Stimulated activated CD8-positive, alpha-beta memory T cell treated with anti-CD3 and anti-CD28 coated beads, Interleukin-4, amount 100 ng/mL, for 1 hour (primary cell): ENCODE measurements around the gene GFPT2.
"Not testable (repeated sequence)": the region's sequence is repeated elsewhere in the genome, so short reads cannot be mapped to it uniquely, and the experiment has no call there.

Source experiments
- DNase-seq, 2 donors: peaks; one replicate each; pipeline ENCODE4 v3.0.0-alpha.2; 2020; ENCODE audit warnings: low read depth in 2 of 2, low spot score in 1 of 2

Gene GFPT2

GRCh38 chr5:180311216-180311615 is 41.9 kb downstream of the GFPT2 start:
- no peak for DNase-seq

GRCh38 chr5:180306796-180307195 is 46.3 kb downstream of the GFPT2 start:
- no peak for DNase-seq

GRCh38 chr5:180305481-180305880 is 47.7 kb downstream of the GFPT2 start:
- no peak for DNase-seq

DNA sequence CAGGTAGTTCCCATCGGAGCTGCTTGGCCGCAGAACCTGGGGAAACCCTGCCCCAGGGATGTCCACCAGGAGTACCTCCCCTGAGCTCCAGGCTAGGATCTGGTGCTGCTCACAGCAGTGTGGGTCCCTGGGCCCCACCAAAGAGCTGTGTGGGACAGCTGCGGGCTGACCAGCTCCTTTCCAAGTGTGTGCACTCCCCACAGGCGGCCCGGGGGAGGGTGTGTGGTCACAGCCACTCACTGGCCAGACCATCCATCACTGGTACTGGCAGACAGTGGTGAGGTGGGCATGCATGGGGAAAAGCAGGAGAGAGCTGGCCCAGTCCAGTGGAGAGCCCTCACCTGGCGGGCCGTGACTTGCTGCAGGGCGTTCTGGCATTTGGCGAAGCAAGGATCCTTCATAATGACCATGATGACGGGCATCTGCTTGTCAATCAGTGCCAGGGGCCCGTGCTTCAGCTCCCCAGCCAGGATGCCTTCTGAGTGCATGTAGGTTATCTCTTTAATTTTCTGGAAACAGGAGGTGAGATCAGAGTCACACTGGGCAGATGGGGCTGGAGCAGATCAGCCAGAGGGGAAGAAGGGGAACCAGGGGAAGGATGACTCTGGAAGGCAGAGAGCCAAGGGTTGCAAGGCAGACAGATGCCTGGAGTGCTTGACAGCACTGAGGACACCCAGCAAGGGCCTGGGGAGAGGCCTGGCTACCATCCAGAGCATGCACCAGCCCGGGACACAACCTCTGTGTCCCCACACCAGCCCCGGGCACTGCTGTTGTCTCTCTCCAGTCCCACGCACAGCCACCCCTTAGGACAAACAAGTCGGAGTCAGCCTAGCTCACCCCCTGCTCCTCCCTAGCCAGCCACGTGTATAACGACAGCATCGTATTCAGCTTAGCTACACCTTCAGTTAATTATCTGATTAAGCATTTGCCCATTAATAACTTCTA is 48.4 kb downstream of the GFPT2 start:
- no peak for DNase-seq

- no peak for DNase-seq
Measured at GRCh38 chr5:180304016-180304292, 49.2 kb downstream of the GFPT2 start.

DNA sequence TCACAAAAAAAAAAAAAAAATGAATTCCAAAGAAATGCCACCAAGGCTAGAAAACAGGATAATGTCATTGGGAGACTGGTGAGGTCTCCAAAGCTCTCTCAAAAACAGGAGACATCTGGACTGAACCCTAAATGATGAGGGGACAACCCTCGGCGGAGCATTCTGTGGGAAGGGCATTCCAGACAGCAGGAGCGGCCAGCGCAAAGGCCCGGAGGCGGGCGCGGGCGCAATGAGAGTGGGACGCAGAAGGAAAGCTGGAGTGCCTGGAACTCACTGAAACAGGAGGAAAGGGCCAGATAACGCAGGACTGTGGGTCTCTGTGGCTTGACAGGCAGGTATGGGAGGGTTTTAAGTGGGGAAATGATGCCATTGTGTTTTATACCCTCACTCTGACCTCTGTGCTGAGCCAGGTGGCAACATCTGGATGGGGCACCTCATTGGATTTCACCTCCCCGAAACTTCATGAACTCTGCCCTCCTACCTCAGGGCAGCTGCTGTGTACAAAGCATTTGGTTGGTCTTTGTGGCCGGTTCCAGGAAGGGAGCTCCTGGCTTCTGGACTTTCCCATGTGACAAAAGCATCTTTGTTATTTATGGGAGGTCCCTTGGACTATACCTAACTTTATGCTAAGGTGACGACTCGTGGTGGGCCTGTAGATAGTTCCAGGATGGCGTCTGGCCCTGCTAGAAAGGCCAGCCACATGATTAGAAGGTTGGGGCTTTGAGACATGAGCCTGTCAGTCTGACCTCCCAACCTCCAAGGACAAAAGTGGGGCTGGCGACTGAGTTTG is 49.7 kb downstream of the GFPT2 start:
- DNase-seq, result no peak

DNA sequence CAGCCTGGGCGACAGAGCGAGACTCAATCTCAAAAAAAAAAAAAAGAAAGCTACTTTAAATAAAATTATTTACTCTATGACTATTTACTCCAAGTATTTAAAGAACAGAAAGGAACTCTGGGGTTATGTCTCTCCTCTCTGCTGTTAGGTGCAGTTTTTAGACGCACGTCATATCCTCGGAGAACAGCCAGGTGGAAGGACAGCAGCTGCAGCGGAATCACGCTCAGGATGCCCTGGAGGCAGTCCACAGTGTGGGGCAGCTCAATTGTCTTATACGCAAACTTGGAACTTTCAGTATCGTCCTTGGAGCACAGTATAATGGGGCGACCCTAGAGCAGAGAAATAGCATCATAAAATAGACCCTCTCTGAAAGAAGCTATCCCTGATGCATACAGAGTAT is 50.9 kb downstream of the GFPT2 start:
- DNase-seq, result no peak

- DNase-seq, result no peak
Measured at GRCh38 chr5:180301253-180301652, 51.9 kb downstream of the GFPT2 start.

DNA sequence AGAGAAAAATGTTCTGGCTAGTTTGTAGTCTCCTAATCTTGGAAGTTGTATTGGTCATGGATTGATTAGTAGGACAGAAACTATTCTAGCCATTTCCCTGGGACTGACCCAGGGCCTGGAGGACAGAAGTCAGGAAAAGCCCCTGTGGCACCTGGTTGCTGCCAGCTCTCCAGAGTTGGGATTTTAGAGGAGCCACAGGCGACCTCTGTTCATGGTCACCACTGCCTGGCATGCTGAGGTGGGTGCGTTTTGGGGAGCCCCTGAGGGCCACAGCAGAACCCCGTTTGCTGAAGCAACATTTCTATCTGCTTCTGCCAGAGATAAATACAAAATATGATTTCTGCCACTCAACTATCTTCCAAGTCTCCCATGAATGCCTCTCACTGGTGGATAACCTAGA is 53.6 kb downstream of the GFPT2 start:
- DNase-seq, result no peak

GRCh38 chr5:180299014-180299413 is 54.1 kb downstream of the GFPT2 start:
- DNase-seq, result not testable (repeated sequence)

DNA sequence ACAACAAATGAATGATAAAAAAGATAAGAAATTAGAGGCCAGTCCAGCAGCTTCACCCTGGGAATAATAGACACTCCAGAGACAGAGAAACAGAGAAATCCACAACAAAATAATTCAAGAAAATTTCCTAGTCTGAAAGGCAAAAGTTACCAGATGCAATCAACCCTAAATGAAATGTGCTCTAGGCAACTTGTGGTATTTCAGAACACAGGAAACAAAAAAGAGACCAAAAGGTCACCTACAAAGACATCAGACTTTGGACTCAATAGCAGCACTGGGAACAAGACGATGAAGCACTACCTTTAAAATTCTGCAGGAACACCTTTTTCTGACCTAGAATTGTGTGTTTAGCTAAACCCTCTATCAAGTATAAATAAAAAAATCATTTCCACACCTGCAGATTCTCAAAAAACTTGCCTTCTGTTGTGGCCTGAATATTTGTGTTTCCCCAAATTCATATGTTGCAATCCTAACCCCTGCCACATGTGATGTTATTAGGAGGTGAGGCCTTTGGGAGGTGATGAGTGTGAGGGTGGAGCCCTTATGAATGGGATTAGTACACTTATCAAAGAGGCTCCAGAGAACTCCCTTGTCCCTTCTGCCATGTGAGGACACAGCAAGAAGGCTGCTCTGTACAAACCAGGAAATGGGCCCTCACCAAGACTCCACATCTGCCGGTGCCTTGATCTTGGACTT is 55.4 kb downstream of the GFPT2 start:
- no peak for DNase-seq

DNA sequence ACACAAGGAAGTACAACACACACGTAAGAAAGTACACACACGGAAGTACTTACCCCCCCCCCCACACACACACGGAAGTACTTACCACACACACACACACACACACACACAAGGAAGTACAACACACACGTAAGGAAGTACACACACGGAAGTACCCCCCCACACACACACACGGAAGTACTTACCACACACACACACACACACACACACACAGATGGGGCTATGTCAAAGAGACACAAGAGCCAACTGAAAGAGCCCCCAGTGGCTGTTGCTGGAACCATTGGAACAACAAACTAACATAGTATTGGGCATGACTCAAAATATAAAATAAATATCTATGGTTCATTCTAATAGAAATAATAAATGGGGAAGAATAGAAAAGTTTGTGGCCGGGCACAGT is 56.4 kb downstream of the GFPT2 start:
- DNase-seq, result no peak

GRCh38 chr5:180294913-180295555 is 58.1 kb downstream of the GFPT2 start:
- no peak for DNase-seq

- DNase-seq, result no peak
Measured at GRCh38 chr5:180294411-180294810, 58.7 kb downstream of the GFPT2 start.

GRCh38 chr5:180291943-180292831 is 60.9 kb downstream of the GFPT2 start, which contains the start of gene MAPK9:
Gene MAPK9 (minus strand): TSS chr5:180292083. CDS start chr5:180280561, 11,522 bp downstream.
- peak; percentile 58 to 64 for DNase-seq

GRCh38 chr5:180291234-180291940 is 61.7 kb downstream of the GFPT2 start:
- no peak for DNase-seq

DNA sequence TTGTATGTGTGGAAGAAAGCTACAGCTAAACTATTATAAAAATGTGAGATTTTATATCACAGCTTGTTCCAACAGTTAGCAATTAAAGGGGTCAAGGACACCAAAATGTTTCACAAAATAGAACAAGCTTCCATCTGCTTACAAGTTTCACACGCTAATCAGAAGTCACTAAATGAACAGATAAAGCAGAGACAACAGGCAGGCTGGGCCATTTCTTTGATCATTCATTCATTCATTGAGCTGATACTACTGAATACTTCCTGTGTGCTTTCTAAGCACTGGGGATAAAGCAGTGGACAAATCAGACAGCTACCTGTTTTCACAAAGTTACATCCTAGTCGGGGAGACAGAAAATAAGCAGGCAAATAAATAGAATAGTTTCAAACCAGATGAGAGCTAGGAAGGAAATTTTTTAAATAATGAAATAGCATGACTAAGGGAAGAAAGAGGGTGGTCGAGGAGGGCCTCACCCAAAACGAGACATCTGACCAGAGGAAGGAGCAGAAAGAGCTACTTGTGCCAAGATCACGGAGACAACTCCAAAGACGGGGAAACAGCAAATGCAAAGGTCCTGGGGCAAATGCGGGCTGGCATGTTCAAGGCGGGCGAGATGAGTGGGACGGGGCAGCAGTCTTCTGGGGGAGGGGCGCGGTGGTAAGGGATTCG is 62.4 kb downstream of the GFPT2 start:
- DNase-seq, result no peak

GRCh38 chr5:180289966-180290365 is 63.2 kb downstream of the GFPT2 start:
- no peak for DNase-seq

DNA sequence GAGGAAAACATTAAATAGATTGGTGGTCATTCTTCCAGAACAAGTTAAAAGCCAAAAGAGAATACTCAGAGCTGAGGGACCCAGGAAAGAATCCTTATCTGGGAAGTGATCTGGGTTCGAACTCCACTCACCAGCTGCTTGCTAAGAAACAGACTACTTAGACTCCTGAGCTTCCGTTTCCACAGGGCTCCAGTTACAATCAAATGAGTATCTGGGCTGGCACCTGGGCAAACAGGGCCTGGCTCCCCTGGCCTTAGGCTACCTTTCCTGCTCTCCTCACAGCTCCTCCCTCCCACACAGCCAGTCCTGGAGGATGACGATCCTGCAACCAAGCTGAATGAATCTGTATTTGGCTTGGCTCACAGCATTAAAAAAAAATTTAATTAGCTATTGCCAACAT is 63.7 kb downstream of the GFPT2 start:
- no peak for DNase-seq
